Uterus (tissue), 4 donors: ENCODE results near the gene IFIH1. TPM values are rescaled to one million over a fixed set of nuclear protein-coding genes. Genes with fewer than 3 reads are reported as not detected.

ENCODE experiments used
- DNase-seq, 2 donors: peaks; one replicate each; pipeline ENCODE4 v3.0.0-alpha.2; 2019 to 2020
- H3K27ac ChIP-seq, 2 donors: fragments of 200-600 bp; sonication (generic); 1 replicate in 1 of 2; 2 replicates in 1 of 2; pipeline ENCODE4 v1.5.1; 2016 to 2018
- H3K27me3 ChIP-seq, 2 donors: fragments of 200-600 bp; sonication (generic); one replicate each; pipeline ENCODE4 v1.5.1; 2018 to 2019; ENCODE audit warnings: control low read depth in 1 of 2
- H3K36me3 ChIP-seq, 2 donors: fragments of 200-600 bp; sonication (generic); one replicate each; pipeline ENCODE4 v1.5.1; 2019; ENCODE audit warnings: control low read depth in 1 of 2
- H3K4me1 ChIP-seq, 2 donors: fragments of 200-600 bp; sonication (generic); one replicate each; pipeline ENCODE4 v1.5.1; 2018 to 2019; ENCODE audit warnings: control low read depth in 1 of 2
- H3K4me3 ChIP-seq, 2 donors: fragments of 200-600 bp; sonication (generic); 1 replicate in 1 of 2; 2 replicates in 1 of 2; pipeline ENCODE4 v1.5.1; 2018 to 2019; ENCODE audit warnings: mild to moderate bottlenecking in 1 of 2
- H3K9me3 ChIP-seq, 2 donors: fragments of 200-600 bp; sonication (generic); one replicate each; pipeline ENCODE4 v1.5.1; 2019; ENCODE audit warnings: control low read depth in 1 of 2
- POLR2A ChIP-seq, 2 donors: fragments of 450-650 bp; IDR thresholded peaks; one replicate each; pipeline ENCODE4 v1.6.1; 2016; ENCODE audit warnings: antibody characterized with exemption in 2 of 2, mild to moderate bottlenecking in 1 of 2, moderate library complexity in 1 of 2
- intact Hi-C: fragments of 100-400 bp; cut with DNase I; formaldehyde crosslinking; loops from one replicate; pipeline ENCODE4 v1.15.1; 2023; ENCODE audit warnings: low total_unique reads
- total RNA-seq, 4 donors: library from RNA; depleted of rRNA in 3 of 4; stranded (reverse); fragments of >200 nt in 3 of 4; gene quantifications; one replicate each; pipeline versions ENCODE4 v1.1.0 to v1.2.4, GENCODE V29; 2014 to 2023
- TF ChIP-seq, protein P1 (sequence below), 4 experiments: fragments of 200-600 bp in 2 of 4; fragments of 450-650 bp in 2 of 4; sonication (generic) in 2 of 4; IDR thresholded peaks; one replicate each; pipeline ENCODE4 v1.5.1; 2016 to 2019; ENCODE audit warnings: antibody characterized with exemption in 4 of 4, mild to moderate bottlenecking in 2 of 4, moderate library complexity in 1 of 4
- donor health status: DM: yes; HTN: yes; CAD: no.

Gene IFIH1
- total RNA-seq, 4 donors from 2014 or later: 5.6 to 31.4 (median 10.4) TPM

DNA sequence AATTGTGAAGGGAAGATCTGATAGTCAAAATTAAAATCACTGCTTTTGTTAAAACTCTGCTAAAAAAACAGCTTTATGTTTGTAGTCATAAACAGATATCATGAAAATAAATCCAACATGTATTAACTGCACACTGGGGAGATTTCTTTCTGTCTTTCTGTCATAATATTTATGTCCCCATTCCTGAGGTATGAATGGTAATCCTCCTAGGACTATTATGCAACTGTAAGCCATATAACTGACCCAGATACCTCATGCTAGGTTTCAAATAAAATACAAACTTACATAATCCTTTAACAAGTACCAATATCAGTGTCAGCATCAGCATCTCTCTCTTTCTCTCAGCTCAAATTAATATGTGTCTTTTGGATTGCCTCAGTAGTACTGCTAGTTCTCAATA lies 18.2 kb downstream of the IFIH1 start:
- DNase-seq: no peak
- Histone ChIP-seq H3K4me1 (no peaks in the 10 kb centered on the region), H3K27me3 (no peaks in the 10 kb centered on the region), H3K36me3 (no peaks in the 10 kb centered on the region), H3K9me3 (no peaks in the 10 kb centered on the region), H3K4me3 (no peak overlapping the region), H3K27ac (peak overlapping the region in 1 of 2 donors; percentile 40)
- TF ChIP-seq POLR2A (IDR thresholded peaks at IDR 0.05): no peak
- TF ChIP-seq, protein P1, sequence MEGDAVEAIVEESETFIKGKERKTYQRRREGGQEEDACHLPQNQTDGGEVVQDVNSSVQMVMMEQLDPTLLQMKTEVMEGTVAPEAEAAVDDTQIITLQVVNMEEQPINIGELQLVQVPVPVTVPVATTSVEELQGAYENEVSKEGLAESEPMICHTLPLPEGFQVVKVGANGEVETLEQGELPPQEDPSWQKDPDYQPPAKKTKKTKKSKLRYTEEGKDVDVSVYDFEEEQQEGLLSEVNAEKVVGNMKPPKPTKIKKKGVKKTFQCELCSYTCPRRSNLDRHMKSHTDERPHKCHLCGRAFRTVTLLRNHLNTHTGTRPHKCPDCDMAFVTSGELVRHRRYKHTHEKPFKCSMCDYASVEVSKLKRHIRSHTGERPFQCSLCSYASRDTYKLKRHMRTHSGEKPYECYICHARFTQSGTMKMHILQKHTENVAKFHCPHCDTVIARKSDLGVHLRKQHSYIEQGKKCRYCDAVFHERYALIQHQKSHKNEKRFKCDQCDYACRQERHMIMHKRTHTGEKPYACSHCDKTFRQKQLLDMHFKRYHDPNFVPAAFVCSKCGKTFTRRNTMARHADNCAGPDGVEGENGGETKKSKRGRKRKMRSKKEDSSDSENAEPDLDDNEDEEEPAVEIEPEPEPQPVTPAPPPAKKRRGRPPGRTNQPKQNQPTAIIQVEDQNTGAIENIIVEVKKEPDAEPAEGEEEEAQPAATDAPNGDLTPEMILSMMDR (IDR thresholded peaks at IDR 0.05): no peak
- intact Hi-C loops: no loop called here

DNA sequence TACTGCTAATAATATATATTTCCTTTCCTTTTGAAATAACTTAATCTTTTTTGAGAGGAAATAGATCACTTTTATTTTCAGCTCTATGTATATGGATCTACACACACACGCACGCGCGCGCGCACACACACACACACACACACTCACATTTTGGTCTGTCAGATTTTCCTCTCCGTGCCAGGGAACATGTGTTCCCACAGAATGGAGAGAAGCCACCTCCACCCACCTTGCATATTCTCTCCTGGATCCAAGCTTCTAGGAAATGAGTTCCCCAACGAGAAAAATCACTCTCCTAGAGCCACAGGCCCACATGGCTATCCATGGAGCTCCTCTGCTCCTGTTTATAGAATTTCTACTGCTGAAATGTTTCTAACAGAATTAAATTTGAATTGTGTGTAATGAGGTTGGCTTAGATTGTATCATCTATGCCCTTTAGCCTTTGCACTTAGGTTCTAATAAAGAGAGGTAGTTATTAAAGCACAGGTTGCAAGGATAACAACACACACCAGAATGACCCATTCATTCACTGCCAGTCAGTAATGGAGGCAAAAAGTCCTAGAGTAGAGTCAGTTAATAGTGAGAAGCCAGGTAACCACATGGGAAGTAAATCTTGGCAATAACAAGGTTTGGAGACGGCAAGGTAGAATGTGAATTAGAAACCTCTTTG lies 19.7 kb downstream of the IFIH1 start:
- no peak for TF ChIP-seq POLR2A (IDR thresholded peaks at IDR 0.05)
- TF ChIP-seq, protein P1 (IDR thresholded peaks at IDR 0.05): no peak
- DNase-seq: no peak
- Histone ChIP-seq H3K27me3 (no peaks in the 10 kb centered on the region), H3K27ac (no peak overlapping the region), H3K36me3 (no peaks in the 10 kb centered on the region), H3K4me3 (no peak overlapping the region), H3K4me1 (no peaks in the 10 kb centered on the region), H3K9me3 (no peaks in the 10 kb centered on the region)
- intact Hi-C loops: no loop called here

DNA sequence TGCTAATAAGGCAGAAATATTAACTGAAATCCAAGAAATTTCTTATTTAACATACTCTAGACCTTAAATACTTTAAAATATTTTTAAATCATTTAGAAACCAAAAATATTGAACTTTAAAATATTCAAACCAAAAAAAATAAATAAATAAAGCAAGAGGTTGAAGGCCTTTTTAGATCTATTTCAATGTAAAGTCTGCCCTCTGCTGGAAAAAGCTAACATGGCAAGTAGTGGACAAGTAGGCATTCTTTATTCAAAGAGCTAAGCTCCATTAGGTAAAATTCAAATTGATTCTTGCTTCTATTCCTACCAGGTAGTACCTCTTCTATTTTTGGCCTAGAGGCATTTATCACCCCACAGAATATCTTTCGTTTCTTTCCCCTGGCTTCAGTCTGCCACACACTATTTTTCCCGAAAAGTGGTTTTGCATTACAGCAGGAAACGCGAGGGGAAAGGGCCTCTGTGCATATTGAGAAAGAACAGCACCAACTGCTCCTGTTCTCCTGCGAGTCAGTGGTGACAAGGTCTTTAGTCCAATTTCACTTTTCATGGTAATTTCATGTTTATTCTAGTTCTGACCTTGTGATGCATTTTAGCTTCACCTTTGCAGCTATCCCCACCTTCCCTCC lies 20.4 kb downstream of the IFIH1 start:
- Histone ChIP-seq H3K4me3 (no peak overlapping the region), H3K27ac (no peak overlapping the region), H3K36me3 (no peaks in the 10 kb centered on the region), H3K4me1 (no peaks in the 10 kb centered on the region), H3K9me3 (no peaks in the 10 kb centered on the region), H3K27me3 (no peaks in the 10 kb centered on the region)
- no peak for TF ChIP-seq POLR2A (IDR thresholded peaks at IDR 0.05)
- TF ChIP-seq, protein P1 (IDR thresholded peaks at IDR 0.05): peak; percentile 78 to 86 (median 86)
- intact Hi-C loops: no loop called here
- peak; percentile 40 to 87 for DNase-seq

DNA sequence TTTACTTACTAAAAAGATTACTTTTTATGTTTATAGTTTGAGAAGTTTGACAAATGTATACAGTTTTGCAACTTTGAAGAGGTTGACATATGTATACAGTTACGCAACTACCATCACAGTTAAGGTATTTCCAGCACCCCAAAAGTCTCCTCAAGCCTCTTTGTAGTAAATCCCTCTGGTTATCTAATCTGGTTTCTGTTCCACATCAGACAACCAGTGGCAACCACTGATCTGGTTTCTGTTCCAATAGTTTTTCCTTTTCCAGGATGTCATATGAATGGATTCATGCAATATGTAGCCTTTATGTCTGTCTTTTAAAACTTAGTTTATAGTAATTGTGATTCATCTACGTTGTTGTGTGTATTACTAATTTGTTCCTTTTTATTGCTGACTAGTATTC lies 23.5 kb downstream of the IFIH1 start:
- intact Hi-C loops: no loop called here
- H3K27me3 ChIP-seq: no peaks in the 10 kb centered on the region
- TF ChIP-seq, protein P1 (IDR thresholded peaks at IDR 0.05): no peak
- no peak for TF ChIP-seq POLR2A (IDR thresholded peaks at IDR 0.05)
- no peak for DNase-seq
- H3K36me3 ChIP-seq: no peaks in the 10 kb centered on the region
- H3K4me3 ChIP-seq: no peak overlapping the region
- no peaks in the 10 kb centered on the region for H3K9me3 ChIP-seq
- H3K4me1 ChIP-seq: no peaks in the 10 kb centered on the region
- H3K27ac ChIP-seq: no peak overlapping the region

DNA sequence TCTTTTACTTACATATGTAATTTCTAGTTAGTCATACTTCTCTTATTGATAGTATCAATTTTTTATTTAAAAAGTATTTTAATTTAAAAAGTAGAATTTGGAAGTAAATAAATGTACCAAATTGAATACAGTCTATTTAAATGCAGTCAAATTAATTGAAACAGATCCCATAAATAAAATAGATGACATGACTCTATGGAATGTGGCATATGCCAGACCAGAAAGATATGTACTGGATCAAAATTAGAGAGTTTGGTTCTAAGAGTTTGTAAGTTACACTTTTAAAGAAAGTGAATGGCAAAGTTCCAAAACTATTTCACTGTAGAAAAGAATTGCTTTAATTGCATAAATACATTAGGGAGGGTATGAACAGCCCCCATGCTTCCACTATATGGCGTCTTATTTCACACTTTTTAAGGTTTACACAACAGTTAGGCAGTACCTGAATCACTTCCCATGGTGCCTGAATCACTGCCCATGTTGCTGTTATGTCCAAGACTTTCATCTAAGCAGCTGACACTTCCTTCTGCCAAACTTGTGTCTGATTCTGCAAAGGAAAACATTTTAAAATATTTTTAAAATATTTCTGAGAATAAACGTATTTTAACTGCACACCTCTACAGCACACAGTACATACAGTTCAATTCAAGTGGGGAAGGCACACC lies 25.2 kb downstream of the IFIH1 start:
- no peak for DNase-seq
- Histone ChIP-seq H3K9me3 (no peaks in the 10 kb centered on the region), H3K4me3 (no peak overlapping the region), H3K4me1 (no peaks in the 10 kb centered on the region), H3K36me3 (no peaks in the 10 kb centered on the region), H3K27me3 (no peaks in the 10 kb centered on the region), H3K27ac (no peak overlapping the region)
- no peak for TF ChIP-seq POLR2A (IDR thresholded peaks at IDR 0.05)
- TF ChIP-seq, protein P1 (IDR thresholded peaks at IDR 0.05): no peak
- intact Hi-C loops: no loop called here
